ENCODE data around the gene CPA1. TPM values are rescaled to one million over a fixed set of nuclear protein-coding genes. Genes with fewer than 3 reads are reported as not detected.

CPA1 gene
- total RNA-seq, 4 donors from 2014 or later, result not detected

DNA sequence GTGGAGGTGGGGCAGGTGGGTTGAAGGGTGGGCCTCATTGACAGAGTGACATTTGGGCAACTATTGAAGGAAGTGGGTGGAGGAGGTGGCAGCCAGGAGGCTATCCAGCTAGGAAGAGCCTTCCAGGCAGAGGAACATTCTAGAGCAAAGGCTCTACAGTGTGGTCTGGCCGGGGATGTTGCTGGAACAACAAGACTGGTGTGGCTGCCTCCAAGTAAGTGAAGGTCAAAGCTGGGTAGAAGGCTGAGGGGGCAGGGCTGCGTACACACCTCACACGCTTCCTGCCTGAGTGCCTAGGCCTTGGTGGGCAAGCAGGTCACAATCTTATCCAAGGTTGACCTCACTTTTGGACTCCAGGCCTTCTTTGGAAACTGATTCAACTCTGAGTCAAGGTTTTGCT, 6.6 kb downstream of the CPA1 start:
- Histone ChIP-seq H3K27ac (replicated peaks in 1 of 4) (no peak overlapping the region), H3K9me3 (no peaks in the 10 kb centered on the region), H3K36me3 (no peaks in the 10 kb centered on the region), H3K4me3 (no peak overlapping the region), H3K4me1 (no peaks in the 10 kb centered on the region), H3K27me3 (no peaks in the 10 kb centered on the region)
- intact Hi-C loops (cut with DNase I), result no loop called here
- 100% methylated on average over 2 of the region's 3 CpGs for WGBS
- TF ChIP-seq POLR2AphosphoS5 (IDR thresholded peaks at IDR 0.05) (no peak), POLR2A (IDR thresholded peaks at IDR 0.05; ENCODE audit: low read depth) (no peak), EP300 (IDR thresholded peaks at IDR 0.05) (no peak)
- TF ChIP-seq, protein P1, sequence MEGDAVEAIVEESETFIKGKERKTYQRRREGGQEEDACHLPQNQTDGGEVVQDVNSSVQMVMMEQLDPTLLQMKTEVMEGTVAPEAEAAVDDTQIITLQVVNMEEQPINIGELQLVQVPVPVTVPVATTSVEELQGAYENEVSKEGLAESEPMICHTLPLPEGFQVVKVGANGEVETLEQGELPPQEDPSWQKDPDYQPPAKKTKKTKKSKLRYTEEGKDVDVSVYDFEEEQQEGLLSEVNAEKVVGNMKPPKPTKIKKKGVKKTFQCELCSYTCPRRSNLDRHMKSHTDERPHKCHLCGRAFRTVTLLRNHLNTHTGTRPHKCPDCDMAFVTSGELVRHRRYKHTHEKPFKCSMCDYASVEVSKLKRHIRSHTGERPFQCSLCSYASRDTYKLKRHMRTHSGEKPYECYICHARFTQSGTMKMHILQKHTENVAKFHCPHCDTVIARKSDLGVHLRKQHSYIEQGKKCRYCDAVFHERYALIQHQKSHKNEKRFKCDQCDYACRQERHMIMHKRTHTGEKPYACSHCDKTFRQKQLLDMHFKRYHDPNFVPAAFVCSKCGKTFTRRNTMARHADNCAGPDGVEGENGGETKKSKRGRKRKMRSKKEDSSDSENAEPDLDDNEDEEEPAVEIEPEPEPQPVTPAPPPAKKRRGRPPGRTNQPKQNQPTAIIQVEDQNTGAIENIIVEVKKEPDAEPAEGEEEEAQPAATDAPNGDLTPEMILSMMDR (IDR thresholded peaks at IDR 0.05), result no peak
- peak; percentile 31 for DNase-seq (ENCODE audit: extremely low spot score)

DNA sequence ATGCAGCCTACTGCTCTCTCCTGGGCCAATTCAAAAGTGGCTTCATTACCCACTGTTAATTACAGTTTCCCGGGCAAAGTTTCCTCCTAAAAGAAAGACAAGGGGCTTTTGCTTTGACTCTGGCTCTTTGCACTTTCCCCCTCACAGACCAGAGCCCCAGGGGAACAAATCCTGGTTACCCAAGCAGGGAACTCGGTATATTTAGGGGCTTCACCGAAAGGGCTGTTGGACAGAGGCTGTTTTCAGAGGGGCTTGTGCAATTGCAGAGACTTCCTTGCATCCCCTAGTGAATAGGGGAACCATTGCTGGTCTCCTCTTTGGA, 7.0 kb downstream of the CPA1 start:
- Histone ChIP-seq H3K4me3 (no peak overlapping the region), H3K27ac (replicated peaks in 1 of 4) (no peak overlapping the region), H3K9me3 (no peaks in the 10 kb centered on the region), H3K27me3 (no peaks in the 10 kb centered on the region), H3K36me3 (no peaks in the 10 kb centered on the region), H3K4me1 (no peaks in the 10 kb centered on the region)
- no peak for TF ChIP-seq EP300 (IDR thresholded peaks at IDR 0.05)
- no peak for TF ChIP-seq POLR2AphosphoS5 (IDR thresholded peaks at IDR 0.05)
- no peak for TF ChIP-seq POLR2A (IDR thresholded peaks at IDR 0.05; ENCODE audit: low read depth)
- TF ChIP-seq, protein P1 (IDR thresholded peaks at IDR 0.05), result no peak
- intact Hi-C loops (cut with DNase I), result no loop called here
- DNase-seq (ENCODE audit: extremely low spot score), result no peak
- WGBS, result 81% methylated on average over 2 of the region's 3 CpGs

GRCh38 chr7:130387628-130388403, 7.5 kb downstream of the CPA1 start:
- H3K4me3 ChIP-seq, result no peak overlapping the region
- no peaks in the 10 kb centered on the region for H3K4me1 ChIP-seq
- H3K36me3 ChIP-seq, result no peaks in the 10 kb centered on the region
- H3K27me3 ChIP-seq, result no peaks in the 10 kb centered on the region
- intact Hi-C loops (cut with DNase I), result no loop called here
- peak; percentile 77 for DNase-seq (ENCODE audit: extremely low spot score)
- H3K9me3 ChIP-seq, result no peaks in the 10 kb centered on the region
- WGBS, result 83% methylated on average over 12 of the region's 12 CpGs
- TF ChIP-seq POLR2A (IDR thresholded peaks at IDR 0.05; ENCODE audit: low read depth), result no peak
- TF ChIP-seq EP300 (IDR thresholded peaks at IDR 0.05), result no peak
- TF ChIP-seq, protein P1 (IDR thresholded peaks at IDR 0.05), result no peak
- TF ChIP-seq POLR2AphosphoS5 (IDR thresholded peaks at IDR 0.05), result no peak
- H3K27ac ChIP-seq (replicated peaks in 1 of 4), result no peak overlapping the region

GRCh38 chr7:130388671-130389070, 8.4 kb downstream of the CPA1 start:
- Histone ChIP-seq H3K36me3 (no peaks in the 10 kb centered on the region), H3K27me3 (no peaks in the 10 kb centered on the region), H3K9me3 (no peaks in the 10 kb centered on the region), H3K4me3 (no peak overlapping the region), H3K27ac (replicated peaks in 1 of 4) (no peak overlapping the region), H3K4me1 (no peaks in the 10 kb centered on the region)
- intact Hi-C loops (cut with DNase I), result no loop called here
- 78% methylated on average over 2 of the region's 2 CpGs for WGBS
- TF ChIP-seq EP300 (IDR thresholded peaks at IDR 0.05) (no peak), POLR2AphosphoS5 (IDR thresholded peaks at IDR 0.05) (no peak), POLR2A (IDR thresholded peaks at IDR 0.05; ENCODE audit: low read depth) (no peak)
- TF ChIP-seq, protein P1 (IDR thresholded peaks at IDR 0.05), result no peak
- DNase-seq (ENCODE audit: extremely low spot score), result peak; percentile 24

- Histone ChIP-seq H3K27ac (replicated peaks in 1 of 4) (no peak overlapping the region), H3K9me3 (no peaks in the 10 kb centered on the region), H3K4me1 (no peaks in the 10 kb centered on the region), H3K36me3 (no peaks in the 10 kb centered on the region), H3K27me3 (no peaks in the 10 kb centered on the region), H3K4me3 (no peak overlapping the region)
- TF ChIP-seq EP300 (IDR thresholded peaks at IDR 0.05) (no peak), POLR2AphosphoS5 (IDR thresholded peaks at IDR 0.05) (no peak), POLR2A (IDR thresholded peaks at IDR 0.05; ENCODE audit: low read depth) (no peak)
- TF ChIP-seq, protein P1 (IDR thresholded peaks at IDR 0.05), result no peak
- intact Hi-C loops (cut with DNase I), result no loop called here
- peak; percentile 12 for DNase-seq (ENCODE audit: extremely low spot score)
- WGBS, result 100% methylated on average over 1 of the region's 1 CpG
Measured at GRCh38 chr7:130390486-130390885, 10.2 kb downstream of the CPA1 start.
